Occipital lobe (tissue), 2 donors: ENCODE data around the gene CD164L2. TPM values are rescaled to one million over a fixed set of nuclear protein-coding genes. Genes with fewer than 3 reads are reported as not detected.
A peak's percentile ranks its signal among the peaks of the same experiment; 100 is the strongest.
"Not testable (repeated sequence)": the region's sequence is repeated elsewhere in the genome, so short reads cannot be mapped to it uniquely, and the experiment has no call there.

Experiments
- DNase-seq: peaks from one replicate; lab custom pipeline; 2025; lab: John Stamatoyannopoulos, UW
- total RNA-seq: library from RNA; depleted of rRNA; stranded (reverse); fragments of >200 nt; gene quantifications from one replicate; pipeline ENCODE4 v1.2.3, GENCODE V29; 2014

The CD164L2 gene
- not detected for total RNA-seq

DNA sequence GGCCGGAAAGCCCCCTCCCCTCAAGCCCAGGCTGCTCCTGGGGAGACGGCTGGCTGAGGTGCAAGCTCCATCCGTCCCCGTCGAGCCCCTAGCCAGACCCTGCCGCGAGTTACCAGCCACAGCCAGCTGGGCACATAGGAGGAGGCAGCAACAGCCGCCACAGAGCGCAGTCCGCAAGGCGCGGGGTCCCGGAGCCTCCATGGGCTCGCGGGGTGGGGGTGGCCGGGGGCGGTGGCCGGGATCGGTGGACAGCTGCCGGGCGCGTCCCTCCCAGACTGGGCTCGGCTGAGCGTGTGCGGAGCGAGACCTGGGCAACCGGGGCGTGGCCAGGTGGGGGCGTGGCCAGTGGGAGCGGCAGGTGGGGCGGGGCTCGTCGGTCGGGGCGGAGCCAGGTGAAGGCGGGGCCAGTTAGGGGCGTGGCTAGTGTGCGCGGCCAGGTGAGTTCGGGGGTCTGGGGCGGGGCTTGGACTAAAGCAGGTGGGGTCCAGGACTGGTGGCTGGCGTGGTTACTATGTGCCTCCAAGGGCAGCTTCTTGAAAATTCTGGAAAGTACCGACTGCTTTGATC is at the start of gene CD164L2:
CD164L2 (minus strand) TSS at position 295 of the 567 bp plus-strand sequence; CDS start at position 201, 94 bp downstream.
- no peak for DNase-seq

DNA sequence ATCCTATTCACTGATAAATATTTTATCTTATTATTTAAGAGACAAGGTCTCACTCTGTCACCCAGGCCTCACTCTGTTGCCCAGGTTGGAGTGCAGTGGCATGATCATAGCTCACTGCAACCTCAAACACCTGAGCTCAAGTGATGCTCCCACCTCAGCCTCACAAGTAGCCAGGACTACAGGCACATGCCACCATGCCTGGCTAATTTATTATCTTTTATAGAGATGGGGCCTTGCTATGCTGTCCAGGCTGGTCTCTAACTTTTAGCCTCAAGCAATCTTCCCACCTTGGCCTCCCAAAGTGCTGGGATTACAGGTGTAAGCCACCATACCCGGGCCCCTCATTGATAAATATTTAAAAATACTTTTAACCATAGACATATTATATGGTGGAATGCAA is 49.6 kb upstream of the CD164L2 start:
- DNase-seq = not testable (repeated sequence)

DNA sequence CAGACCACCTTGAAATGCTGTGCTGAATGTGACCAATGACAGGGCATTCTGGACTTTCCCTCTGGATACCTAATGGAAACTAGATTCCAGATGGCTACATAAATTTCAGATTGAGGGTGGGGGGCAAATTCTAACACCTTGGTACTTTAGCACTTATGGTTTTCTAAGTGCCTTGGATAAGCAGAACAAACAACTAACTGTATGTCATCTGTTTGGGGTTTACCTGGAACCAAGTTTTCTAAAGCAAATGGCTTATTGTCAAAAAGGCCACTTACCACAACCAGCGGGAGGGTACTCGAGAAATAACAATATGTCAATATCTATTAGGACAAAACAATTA is 48.4 kb upstream of the CD164L2 start:
- DNase-seq = no peak

DNA sequence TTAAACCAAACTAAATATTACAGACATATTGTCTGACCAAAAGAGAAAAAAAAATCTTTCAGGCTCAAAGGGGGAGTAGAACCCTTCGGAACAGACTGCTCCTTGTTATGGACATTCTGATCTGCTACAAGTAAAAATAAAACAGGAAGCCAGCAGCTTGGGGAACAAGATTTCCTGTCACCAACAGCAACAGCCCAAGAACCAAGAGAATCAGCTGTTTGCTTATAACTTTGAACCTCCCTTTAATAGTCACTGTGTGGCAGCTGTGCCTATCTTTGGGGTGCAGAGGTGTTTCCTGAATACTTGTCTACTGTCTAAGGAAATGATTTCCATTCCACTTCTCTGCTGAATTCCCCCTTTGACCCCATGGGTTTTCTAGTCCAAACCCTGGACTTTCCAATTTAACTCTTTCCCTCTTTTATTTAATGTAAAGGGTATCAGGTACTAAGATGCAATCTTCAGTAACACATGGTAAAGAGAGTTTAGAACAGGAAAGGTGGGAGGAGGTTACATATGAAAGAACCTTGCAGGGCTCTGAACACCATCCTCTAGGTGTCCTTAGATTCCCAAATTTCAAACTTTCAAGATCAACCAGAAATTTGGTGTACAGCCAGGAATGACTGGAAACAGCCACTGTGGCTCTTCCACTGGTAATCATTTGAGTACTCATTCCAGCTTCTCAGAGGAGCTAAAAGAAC is 47.9 kb upstream of the CD164L2 start:
- no peak for DNase-seq

DNA sequence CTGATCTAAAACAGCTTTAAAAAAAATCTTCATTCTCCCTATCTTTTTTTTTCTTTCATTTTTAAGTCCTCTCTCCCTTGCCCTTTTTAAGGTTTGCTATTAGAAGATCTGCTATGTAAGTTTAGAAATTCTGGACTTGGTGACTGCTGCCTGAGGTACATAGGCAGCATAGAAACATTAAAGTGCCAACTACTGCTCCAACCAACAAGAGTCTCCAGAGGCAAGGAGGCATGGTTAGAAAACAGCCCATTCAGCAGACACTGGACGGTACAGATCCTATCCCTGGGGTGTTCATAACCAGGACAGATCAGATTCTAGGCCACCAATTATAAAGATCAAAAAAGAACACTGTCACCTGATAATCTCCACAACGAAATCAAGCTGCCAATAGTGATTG is 45.9 kb upstream of the CD164L2 start:
- no peak for DNase-seq

DNA sequence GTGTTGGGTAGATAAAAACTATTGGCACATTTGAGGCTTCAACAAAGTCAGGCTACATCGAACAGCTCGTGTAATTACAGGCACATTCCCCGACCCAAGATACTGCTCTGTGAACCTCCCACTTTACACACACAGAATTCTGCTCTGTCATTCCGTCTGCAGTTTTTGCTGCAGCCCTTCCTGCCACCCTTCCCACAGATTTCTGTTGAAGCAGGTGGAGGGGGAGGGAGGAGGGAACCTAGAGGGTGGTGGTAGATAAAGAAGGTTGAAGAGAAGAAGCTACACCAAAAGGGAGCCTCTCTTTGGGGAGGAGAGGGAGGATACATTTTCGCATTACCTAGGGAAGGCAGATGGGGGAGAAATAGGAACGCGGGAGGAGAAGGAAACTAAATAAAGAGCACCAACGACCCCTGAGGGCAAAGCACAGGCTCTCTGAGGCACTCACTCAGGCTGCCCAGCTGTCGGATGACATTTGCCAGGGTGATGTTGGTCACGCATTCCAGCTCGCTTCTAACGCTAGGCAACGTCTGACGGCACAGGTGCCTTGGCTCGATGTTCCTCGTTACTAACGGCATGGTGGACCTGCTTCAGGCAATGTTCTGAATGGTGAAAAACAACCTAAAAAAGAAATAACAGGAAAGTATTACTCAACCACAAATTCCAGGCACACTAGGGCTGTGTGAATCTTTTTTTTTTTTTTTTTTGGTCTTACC is 45.3 kb upstream of the CD164L2 start:
- no peak for DNase-seq

DNA sequence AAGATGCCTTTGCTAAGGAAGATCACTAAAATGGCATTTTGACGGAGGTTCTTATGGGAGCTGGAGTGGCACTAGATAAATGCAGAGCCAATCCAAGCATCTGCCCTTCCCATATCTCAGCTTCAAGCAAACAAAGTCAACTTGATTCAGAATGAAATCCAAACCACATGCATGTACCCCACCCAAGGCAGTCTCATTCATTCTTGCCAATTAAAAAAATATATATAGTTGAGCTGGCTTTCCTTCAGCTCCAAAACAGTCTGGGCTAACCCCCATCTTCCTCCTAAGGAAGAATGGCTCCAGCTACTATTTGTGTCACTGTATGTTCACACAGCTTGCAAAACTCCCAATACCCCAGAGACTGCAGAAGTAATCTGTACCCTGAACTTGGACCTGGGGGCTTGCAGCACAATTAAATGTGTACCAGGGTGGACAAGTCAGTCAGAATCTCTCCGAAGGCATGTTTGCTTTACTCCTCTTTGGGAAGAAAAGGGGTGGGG is 44.7 kb upstream of the CD164L2 start:
- DNase-seq = no peak

DNA sequence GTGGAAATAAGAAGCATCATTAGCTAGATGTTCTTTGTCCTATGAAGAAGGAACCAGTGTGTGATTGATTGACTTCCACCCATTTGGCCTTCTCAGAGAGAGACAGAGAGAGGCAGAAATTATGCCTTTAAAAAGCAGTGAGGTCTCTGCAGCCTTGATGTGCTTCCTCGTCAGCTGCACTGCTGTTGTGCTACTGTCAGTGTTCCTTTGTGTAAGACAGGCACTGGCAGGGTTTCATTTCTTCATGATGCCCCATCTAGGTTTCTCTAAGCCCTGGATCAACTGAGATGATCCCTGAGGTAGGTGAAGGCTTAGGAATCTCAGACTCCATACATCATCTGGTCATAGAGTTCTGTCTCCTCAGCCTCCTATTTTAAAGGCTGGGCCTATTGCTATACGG is 44.2 kb upstream of the CD164L2 start:
- DNase-seq = no peak

DNA sequence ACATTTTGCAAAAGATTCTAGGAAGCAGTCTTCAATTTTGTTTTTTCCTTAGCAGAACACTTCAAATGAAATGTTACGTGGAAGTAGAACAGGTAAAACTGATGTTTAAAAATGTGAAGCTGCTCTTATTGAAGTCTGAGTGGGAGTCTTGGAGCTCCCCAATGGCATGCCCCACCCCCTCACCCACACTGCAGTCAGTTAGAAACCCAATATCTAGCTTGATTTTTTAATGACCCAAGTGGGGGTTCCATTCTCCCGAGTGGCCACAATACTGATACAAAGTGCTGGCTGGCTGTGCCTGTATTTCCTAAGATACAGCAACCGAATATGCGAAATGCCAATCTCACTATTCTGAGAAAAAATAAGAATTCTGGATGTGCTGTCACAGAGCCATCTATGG is 40.6 kb upstream of the CD164L2 start:
- no peak for DNase-seq

DNA sequence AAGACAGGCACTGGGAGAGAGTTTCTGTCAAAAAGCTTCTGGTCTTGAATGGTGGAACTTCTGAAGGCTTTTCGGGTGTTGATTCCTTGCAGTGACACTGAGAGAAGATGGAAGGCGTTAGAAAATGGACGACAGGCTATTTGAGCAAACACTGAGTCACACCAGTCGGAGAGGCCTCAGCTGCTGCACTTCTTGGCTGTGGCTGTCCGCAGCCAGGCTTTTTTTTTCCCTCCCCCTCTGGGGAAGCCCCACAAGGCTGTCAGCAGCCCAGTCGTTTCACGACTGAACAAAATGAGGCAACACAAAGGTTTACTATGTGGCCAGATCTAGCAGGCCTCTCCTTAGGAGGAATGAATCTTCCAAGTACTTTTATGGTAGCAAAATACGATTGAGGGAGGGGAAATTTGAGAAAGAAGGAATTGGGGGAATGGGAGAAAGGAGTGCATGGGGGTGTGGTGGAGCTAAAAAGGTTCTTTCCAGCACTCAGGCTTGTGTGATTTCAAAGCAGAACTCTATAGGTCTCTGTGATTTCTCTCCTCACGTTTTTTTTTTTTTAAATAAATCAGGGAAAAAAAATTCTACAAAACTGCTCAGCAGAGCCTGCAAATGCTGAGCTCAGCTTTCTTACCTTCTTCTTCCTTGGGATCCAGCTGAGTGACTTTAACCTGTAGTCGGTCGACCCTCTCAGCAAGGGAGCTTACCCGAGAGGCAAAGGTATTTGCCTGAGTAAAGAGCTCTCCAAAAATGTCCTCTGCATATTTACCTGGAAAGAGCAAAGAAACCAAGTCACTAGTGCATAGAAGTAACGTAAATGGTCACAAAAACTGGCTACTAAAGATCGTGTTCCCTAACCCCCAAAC is 35.4 kb upstream of the CD164L2 start:
- peak; percentile 62 for DNase-seq

DNA sequence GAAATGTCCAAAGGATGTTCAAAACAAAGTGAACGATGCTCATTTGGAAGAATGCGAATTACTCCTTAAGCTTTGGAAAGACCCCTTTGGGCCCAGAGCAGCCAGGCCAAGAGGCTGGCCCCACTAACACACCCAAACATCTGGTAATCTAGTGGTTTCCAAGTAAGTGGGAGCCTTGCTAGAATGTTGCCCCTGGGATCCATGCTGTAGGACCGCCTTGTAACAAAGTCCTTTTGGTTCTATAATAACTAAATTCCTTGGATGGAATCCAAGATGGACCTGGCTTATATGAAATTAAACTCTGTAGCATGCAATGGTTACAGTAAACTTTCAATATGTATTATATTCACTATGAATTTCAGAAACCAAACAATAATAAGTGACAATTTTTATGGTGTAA is 34.6 kb upstream of the CD164L2 start:
- DNase-seq = no peak

DNA sequence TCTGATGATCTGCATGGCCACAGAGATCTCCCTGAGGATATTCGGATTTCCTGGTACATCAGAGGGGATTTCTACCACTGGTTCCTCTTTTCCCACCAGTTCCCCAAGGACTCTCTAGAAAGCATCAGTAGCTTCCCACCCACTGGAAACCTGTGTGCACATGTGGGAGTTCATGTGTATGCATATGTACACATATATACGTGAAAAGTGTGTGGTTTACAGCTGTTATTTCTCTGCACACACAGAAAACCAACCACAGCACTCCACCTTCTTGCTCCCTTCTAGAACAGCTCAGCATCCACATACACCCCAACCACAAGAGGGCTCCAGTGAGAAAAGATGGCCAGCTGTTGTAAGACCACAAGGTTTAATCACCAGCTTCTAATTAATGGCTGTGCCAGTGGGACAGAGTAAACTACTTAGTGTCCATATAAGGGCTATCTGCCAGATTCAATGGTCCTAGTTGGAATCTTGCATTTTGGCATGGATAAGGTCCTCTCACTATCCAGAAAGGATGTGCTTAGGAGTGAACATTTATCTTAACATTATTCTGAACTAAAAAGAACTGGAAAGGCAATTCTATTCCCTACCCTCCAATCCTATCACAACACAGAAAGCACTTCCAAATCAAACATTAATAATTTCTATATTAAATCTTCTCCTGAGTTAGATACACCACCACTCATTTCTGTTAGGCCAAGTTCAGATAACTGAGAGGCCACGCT is 33.4 kb upstream of the CD164L2 start:
- DNase-seq = no peak

DNA sequence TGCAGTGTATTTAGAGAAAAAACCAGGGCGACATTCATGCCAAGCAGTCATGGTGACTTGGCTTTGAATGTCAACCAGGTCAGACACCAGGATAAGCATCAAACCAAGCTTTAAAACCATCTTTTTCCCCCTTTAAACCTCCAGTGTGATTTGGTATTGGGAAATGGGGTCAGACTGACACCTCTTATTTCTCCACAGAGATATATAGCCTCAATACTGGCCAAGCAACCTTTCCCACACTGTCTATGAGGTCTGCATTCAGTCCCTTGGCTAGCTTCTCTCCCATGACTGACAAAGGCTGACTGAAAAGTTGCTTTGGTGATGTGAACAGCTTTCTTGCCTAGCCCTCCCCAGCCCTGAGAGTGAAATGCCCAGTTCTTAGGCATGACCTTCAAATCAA is 31.0 kb upstream of the CD164L2 start:
- no peak for DNase-seq

DNA sequence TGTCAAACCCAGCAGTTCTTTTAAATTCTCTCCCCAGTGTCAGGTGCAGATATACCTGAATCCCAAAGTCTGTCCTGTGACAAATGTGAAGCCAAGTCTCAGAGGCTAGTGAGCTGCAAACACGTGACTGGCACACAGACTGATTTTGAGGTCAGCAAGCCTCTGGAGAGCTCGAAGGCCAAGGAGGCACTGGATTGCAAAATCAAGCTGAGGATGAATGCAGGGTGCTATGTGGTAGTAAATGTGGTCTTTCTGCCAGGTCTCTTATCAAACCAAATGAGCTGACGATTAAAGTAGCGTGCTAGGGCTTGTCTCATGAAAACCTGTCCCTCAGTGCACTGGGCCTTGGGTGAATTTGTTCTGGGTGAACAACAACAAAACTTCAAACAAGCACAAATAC is 29.9 kb upstream of the CD164L2 start:
- no peak for DNase-seq

DNA sequence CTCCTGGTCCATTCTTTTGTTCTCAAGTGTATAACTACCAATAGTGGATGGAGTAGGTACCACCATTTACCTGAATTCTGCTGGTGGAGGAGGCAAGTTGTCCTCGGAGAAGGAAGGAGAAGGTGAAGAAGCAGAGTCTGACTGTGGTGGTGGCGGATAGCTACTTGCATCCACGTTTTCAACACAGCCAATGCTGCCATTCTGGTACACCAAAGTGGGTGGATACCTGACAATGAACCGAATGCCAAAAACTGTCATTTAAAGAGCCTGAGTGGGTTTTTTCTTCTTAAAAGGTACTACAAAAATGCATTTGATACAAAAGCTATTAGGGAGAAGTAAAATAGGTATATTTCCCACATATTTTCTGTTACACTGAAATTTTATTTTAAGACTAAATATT is 29.4 kb upstream of the CD164L2 start:
- no peak for DNase-seq

DNA sequence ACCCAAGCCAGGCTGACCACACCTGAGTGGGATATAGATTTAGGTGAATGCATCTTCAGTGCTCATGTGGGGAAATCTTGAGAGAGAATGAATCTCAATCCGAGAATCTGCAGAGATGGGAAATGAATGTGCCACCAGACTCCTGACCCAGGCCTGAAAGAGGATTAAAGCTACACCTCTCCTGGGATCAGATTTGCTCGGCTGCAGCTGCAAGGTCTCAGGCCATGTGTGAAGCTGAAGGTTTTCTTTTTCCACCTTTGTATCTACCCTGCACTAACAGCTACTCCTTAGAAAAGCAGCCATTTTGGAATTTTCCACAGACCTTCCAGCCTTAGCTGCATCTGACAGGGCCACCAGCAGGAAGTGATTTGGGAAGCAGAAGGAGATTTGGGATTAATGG is 27.6 kb upstream of the CD164L2 start:
- no peak for DNase-seq

DNA sequence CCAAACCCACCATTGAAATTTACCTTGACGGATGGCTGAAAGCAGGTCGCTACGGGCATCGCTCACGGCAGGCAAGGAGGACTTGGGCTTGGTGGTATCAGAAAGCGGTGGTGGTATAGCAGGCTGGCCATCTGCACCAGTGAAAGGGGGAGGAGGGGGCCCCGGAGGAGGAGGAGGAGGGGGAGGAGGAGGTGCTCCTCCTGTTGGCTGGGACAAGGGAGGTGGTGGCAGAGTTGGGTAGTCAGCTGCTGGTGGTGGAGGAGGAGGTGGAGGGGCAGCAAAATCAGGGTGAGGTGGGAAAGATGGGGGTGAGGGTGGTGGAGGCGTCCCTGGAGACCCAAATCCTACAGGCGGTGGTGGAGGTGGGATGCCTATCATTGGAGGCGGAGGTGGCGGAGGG is 26.5 kb upstream of the CD164L2 start:
- no peak for DNase-seq

DNA sequence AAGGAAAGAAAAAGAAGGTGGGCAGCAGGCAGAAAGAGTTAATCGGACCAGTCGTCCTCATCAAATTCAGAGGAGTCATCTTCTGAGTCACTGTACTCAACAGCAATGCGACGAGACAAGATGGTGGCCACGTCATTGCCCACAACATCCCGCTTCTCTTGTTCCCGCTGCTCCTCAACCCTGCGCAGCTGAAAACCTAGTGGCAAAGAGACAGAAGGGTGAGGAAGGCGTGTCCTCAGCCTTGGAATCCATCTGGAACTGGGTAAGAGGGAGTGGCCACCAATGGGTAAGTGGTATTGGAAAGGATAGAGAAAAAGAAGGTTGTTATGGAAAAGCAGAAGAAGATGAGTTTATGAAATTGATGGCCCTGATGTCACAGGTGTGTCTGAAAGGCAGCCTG is 25.0 kb upstream of the CD164L2 start:
- DNase-seq = no peak

DNA sequence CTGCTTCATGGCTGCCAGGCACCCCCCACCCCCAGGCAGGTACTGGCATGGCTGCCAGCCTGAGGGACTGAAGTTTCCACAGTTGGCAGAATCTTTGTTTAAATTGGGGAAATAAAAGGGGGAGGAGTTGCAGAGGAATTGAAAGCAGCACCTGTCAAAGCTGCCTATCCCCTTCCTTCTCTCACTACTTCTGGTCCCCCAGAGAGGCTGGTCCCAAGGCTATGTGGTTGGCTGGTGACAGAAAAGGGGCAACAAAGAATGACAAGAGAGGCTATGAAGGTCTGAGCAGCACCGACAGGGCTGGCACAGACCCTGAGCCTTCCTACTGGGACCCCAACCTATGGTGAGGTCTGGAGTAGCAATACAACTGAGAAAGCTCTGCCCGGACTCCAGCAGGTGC is 23.7 kb upstream of the CD164L2 start:
- not testable (repeated sequence) for DNase-seq

DNA sequence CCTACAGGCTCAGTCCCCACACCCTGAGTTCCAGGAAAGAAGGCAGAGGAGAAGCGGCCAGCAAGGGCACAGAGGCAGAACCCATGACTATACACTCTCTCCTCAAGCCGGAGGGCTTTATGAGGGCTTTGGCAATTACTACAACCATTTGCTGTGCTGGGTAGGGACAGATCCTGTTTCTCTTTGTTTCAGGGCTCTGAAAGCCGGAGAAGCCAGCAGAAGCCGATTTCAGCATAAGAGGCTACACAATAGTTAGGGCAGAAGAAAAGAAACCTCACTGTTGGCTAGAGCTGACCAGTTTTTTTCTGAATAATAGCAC is 23.2 kb upstream of the CD164L2 start:
- DNase-seq = no peak

DNA sequence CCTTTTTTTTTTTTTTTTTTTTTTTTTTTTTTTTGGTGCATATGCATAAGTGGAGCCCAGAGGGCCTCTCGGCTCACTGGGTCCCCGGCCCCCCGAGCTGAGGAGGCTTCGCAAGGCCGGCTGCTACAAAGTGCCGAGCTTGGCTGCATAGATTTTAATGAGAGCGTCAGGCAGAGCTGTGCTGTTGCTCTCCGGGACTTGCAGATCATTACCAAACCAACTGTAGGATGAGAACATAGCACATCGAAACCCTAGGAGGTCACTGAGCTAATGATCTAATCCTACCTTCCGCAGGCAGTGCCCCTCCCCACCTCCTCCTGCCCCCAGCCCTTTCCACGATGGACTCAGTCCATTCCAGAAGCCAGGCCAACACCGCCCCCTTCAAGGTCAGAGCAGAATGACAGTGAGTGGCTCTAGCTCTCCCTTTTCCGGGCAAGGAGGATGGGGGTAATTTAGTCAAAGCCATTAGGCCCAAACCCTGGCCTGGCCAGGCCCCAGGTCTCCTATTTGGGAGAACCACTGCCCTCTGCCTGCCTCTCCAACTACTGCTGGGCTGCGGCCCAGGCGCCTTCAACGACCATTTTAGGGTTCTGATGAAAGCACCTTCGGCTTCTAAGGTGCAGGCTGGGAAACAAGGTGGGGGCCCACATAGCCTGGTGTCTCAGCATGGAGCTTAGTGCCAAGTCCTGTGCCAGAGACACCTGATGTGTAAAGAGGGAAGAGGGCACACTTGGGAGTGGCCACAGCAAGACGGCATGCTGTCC is 22.6 kb upstream of the CD164L2 start:
- not testable (repeated sequence) for DNase-seq
